ENCODE measurements around the gene SOSTDC1. TPM values are rescaled to one million over a fixed set of nuclear protein-coding genes. Genes with fewer than 3 reads are reported as not detected.
"Not testable (repeated sequence)": the region's sequence is repeated elsewhere in the genome, so short reads cannot be mapped to it uniquely, and the experiment has no call there.

SOSTDC1 gene
- total and polyA plus RNA-seq, 12 donors = 0.11 to 1.2 (median 0.19) TPM; not detected in 4

DNA sequence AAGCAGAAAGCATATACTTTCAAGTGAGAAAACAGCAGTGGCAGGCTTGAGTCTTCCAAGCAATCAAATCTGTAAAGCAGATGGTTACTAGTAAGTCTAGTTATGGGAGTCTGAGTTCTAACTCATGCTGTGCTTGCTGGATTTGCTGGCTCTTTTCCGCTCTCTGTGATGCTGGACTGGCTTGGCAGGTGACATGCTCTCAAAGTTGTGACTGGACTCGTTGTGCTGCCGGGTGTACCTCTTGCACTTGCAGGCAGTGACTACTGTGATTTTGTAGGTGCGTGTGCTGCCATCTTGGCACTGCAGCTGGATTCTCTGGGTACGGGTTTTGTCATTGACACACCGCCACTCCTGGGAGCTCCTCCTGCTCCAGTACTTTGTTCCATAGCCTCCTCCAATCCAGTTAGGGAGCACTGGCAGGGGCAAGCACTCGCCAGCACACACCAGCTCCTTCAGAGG lies 3.1 kb downstream of the SOSTDC1 start:
- WGBS, 4 donors = 85 to 94% (median 91%) methylated on average over 2 to 7 of the region's 7 CpGs

GRCh38 chr7:16460789-16461493 lies 4.6 kb downstream of the SOSTDC1 start:
- H3K9me3 ChIP-seq (replicated peaks in 1 of 3) = no peaks in the 10 kb centered on the region
- no peak overlapping the region for H3K4me3 ChIP-seq
- DNase-seq = no peak
- WGBS, 4 donors = 80 to 90% (median 86%) methylated on average over 2 of the region's 2 CpGs
- no peaks in the 10 kb centered on the region for H3K27me3 ChIP-seq
- intact Hi-C loops (cut with DNase I) = no loop called here
- TF ChIP-seq POLR2A (IDR thresholded peaks at IDR 0.05) = no peak
- TF ChIP-seq, protein P1, sequence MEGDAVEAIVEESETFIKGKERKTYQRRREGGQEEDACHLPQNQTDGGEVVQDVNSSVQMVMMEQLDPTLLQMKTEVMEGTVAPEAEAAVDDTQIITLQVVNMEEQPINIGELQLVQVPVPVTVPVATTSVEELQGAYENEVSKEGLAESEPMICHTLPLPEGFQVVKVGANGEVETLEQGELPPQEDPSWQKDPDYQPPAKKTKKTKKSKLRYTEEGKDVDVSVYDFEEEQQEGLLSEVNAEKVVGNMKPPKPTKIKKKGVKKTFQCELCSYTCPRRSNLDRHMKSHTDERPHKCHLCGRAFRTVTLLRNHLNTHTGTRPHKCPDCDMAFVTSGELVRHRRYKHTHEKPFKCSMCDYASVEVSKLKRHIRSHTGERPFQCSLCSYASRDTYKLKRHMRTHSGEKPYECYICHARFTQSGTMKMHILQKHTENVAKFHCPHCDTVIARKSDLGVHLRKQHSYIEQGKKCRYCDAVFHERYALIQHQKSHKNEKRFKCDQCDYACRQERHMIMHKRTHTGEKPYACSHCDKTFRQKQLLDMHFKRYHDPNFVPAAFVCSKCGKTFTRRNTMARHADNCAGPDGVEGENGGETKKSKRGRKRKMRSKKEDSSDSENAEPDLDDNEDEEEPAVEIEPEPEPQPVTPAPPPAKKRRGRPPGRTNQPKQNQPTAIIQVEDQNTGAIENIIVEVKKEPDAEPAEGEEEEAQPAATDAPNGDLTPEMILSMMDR (IDR thresholded peaks at IDR 0.05) = no peak
- no peak overlapping the region for H3K27ac ChIP-seq
- no peaks in the 10 kb centered on the region for H3K4me1 ChIP-seq (replicated peaks in 1 of 2)
- no peaks in the 10 kb centered on the region for H3K36me3 ChIP-seq (replicated peaks in 1 of 2)

More for the DNA sequence above, 3.1 kb downstream of the SOSTDC1 start:
- Histone ChIP-seq H3K27me3 (no peaks in the 10 kb centered on the region), H3K36me3 (replicated peaks in 1 of 2) (no peaks in the 10 kb centered on the region), H3K27ac (no peak overlapping the region), H3K4me3 (no peak overlapping the region), H3K9me3 (replicated peaks in 1 of 3) (no peaks in the 10 kb centered on the region), H3K4me1 (replicated peaks in 1 of 2) (no peaks in the 10 kb centered on the region)
- no peak for DNase-seq
- intact Hi-C loops (cut with DNase I) = no loop called here
- TF ChIP-seq POLR2A (IDR thresholded peaks at IDR 0.05) = no peak
- TF ChIP-seq, protein P1 (IDR thresholded peaks at IDR 0.05) = no peak

DNA sequence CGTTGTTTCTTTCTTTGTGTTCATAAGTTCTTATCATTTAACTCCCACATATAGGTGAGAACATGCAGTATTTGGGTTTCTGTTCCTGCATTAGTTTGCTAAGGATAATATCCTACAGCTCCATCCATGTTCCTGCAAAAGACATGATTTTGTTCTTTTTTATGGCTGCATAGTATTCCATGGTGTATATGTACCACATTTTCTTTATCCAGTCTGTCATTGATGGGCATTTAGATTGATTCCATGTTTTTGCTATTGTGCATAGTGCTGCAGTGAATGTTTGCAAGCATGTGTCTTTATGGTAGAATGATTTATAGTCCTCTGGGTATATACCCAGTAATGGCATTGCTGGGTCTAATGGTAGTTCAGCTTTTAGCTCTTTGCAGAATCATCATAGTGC lies 9.2 kb downstream of the SOSTDC1 start:
- intact Hi-C loops (cut with DNase I); H3K9me3 ChIP-seq (replicated peaks in 1 of 3); H3K27ac ChIP-seq; H3K27me3 ChIP-seq; H3K4me3 ChIP-seq; H3K36me3 ChIP-seq (replicated peaks in 1 of 2); DNase-seq; H3K4me1 ChIP-seq (replicated peaks in 1 of 2): not testable (repeated sequence)
- WGBS, 4 donors = 41 to 100% (median 54%) methylated on average over 1 of the region's 1 CpG

- TF ChIP-seq POLR2A (IDR thresholded peaks at IDR 0.05) = no peak
- TF ChIP-seq, protein P1 (IDR thresholded peaks at IDR 0.05) = no peak
Observed at GRCh38 chr7:16455591-16455990, 9.9 kb downstream of the SOSTDC1 start.

DNA sequence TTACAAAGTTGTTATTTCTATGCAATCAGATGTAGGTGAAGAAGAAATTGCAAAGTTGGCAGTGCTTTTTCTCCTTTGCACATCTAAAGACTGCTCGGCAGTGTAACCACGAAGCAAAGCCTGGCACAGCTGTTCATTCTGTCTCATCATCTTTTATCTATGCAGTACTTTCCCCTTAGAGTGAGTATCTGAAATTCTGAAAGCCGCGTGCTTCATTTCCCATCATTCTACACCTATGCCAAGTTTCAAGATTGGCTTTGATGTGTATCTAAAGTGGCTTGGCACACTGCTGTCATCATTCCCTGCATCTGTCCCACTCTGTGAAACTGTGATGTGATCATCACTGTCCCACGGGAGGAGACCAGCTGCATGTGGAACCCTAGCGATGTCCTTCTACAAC lies 15.2 kb downstream of the SOSTDC1 start:
- Histone ChIP-seq H3K27ac (no peak overlapping the region), H3K27me3 (no peaks in the 10 kb centered on the region), H3K36me3 (replicated peaks in 1 of 2) (no peaks in the 10 kb centered on the region), H3K4me1 (replicated peaks in 1 of 2) (no peaks in the 10 kb centered on the region), H3K4me3 (no peak overlapping the region), H3K9me3 (replicated peaks in 1 of 3) (no peaks in the 10 kb centered on the region)
- intact Hi-C loops (cut with DNase I) = no loop called here
- TF ChIP-seq, protein P1 (IDR thresholded peaks at IDR 0.05) = no peak
- TF ChIP-seq POLR2A (IDR thresholded peaks at IDR 0.05) = no peak
- DNase-seq = no peak
- 87 to 96% (median 94%) methylated on average over 6 of the region's 6 CpGs for WGBS, 4 donors

More at GRCh38 chr7:16455591-16455990, 9.9 kb downstream of the SOSTDC1 start:
- H3K4me3 ChIP-seq = no peak overlapping the region
- intact Hi-C loops (cut with DNase I) = no loop called here
- 39 to 64% (median 61%) methylated on average over 1 of the region's 1 CpG for WGBS, 4 donors
- H3K27ac ChIP-seq = no peak overlapping the region
- no peaks in the 10 kb centered on the region for H3K9me3 ChIP-seq (replicated peaks in 1 of 3)
- H3K4me1 ChIP-seq (replicated peaks in 1 of 2) = no peaks in the 10 kb centered on the region
- no peaks in the 10 kb centered on the region for H3K36me3 ChIP-seq (replicated peaks in 1 of 2)
- no peak for DNase-seq
- no peaks in the 10 kb centered on the region for H3K27me3 ChIP-seq
